Caco-2 (cell line): ENCODE data around the gene CORO2B. TPM values are rescaled to one million over a fixed set of nuclear protein-coding genes. Genes with fewer than 3 reads are reported as not detected.

Source experiments
- BruUV-seq: library from RNA; stranded (reverse); fragments of 400-500 nt; replicated peaks from 2 replicates; lab custom pipeline; 2021; lab: Mats Ljungman, UMichigan
- CTCF ChIA-PET: fragments of 300-600 bp; sonication (Branson Sonifier 250); formaldehyde crosslinking; loops from one replicate; lab custom pipeline; 2022; ENCODE audit warnings: antibody characterized with exemption; lab: Charles Lee
- POLR2A ChIA-PET: fragments of 300-600 bp; sonication (Branson Sonifier 250); formaldehyde crosslinking; loops from one replicate; lab custom pipeline; 2022; ENCODE audit warnings: antibody characterized with exemption; lab: Charles Lee
- DNase-seq, 2 experiments: peaks; one replicate each; pipeline versions ENCODE4 v3.0.0 to v3.0.0-alpha.2; 2020 to 2022
- H3K27me3 ChIP-seq: replicated peaks from 2 replicates; pipeline ENCODE4 v1.6.0; 2011; ENCODE audit warnings: low read length; ENCODE audit not compliant: control insufficient read depth, insufficient read depth
- H3K36me3 ChIP-seq: 2 replicates; pipeline ENCODE4 v1.5.1; 2011; ENCODE audit warnings: low read length; ENCODE audit not compliant: control insufficient read depth, insufficient read depth
- H3K4me1 ChIP-seq: fragments of 250-450 bp; sonication (Bioruptor Pico); 2 replicates; pipeline ENCODE4 v1.5.1; 2020; ENCODE audit warnings: mild to moderate bottlenecking
- H3K4me3 ChIP-seq: 2 replicates; pipeline ENCODE4 v1.5.1; 2011; ENCODE audit warnings: low read depth, mild to moderate bottlenecking, control low read depth, low read length
- H3K9me3 ChIP-seq: fragments of 250-450 bp; sonication (Bioruptor Pico); 2 replicates; pipeline ENCODE4 v1.5.1; 2020; ENCODE audit warnings: mild to moderate bottlenecking, moderate library complexity
- H3K27ac Mint-ChIP-seq: one replicate; pipeline ENCODE4 v1.8.0; 2022; ENCODE audit warnings: mixed read lengths; ENCODE audit not compliant: unreplicated experiment
- H3K27me3 Mint-ChIP-seq: one replicate; pipeline ENCODE4 v1.8.0; 2022; ENCODE audit warnings: mixed read lengths; ENCODE audit not compliant: insufficient read depth, unreplicated experiment
- H3K36me3 Mint-ChIP-seq: one replicate; pipeline ENCODE4 v1.8.0; 2022; ENCODE audit warnings: mild to moderate bottlenecking, mixed read lengths; ENCODE audit not compliant: insufficient read depth, unreplicated experiment
- H3K4me1 Mint-ChIP-seq: one replicate; pipeline ENCODE4 v1.8.0; 2022; ENCODE audit warnings: low read depth, mixed read lengths; ENCODE audit not compliant: unreplicated experiment
- H3K4me3 Mint-ChIP-seq: one replicate; pipeline ENCODE4 v1.8.0; 2022; ENCODE audit warnings: mild to moderate bottlenecking, moderate library complexity, mixed read lengths; ENCODE audit not compliant: unreplicated experiment
- H3K9me3 Mint-ChIP-seq: one replicate; pipeline ENCODE4 v1.8.0; 2022; ENCODE audit warnings: mixed read lengths; ENCODE audit not compliant: unreplicated experiment
- CTCF ChIP-seq, 2 experiments: fragments of 200-600 bp in 1 of 2; IDR thresholded peaks; 1 replicate in 1 of 2; 2 replicates in 1 of 2; pipeline versions ENCODE4 v1.5.1 to v1.8.0; 2011 to 2022; ENCODE audit warnings: antibody characterized with exemption in 1 of 2, control low read depth in 1 of 2, inconsistent platforms in 1 of 2, low read depth in 1 of 2, low read length in 1 of 2, mild to moderate bottlenecking in 1 of 2, moderate library complexity in 1 of 2; ENCODE audit not compliant: insufficient read depth in 1 of 2, severe bottlenecking in 1 of 2, unreplicated experiment in 1 of 2
- intact Hi-C: fragments of 100-400 bp; cut with micrococcal nuclease; formaldehyde crosslinking; loops from one replicate; pipeline ENCODE4 v1.10.0; 2022; ENCODE audit not compliant: unreplicated experiment
- total RNA-seq: library from RNA; stranded (reverse); gene quantifications from 2 replicates; pipeline ENCODE4 v1.2.3, GENCODE V29; 2022

Gene CORO2B
- total RNA-seq, 1 experiment from 2014 or later = 0.25 TPM

GRCh38 chr15:68710536-68710935 is 131.7 kb downstream of the CORO2B start:
- Mint-ChIP-seq H3K36me3 (no peaks in the 10 kb centered on the region), H3K27ac (no peak overlapping the region), H3K9me3 (no peaks in the 10 kb centered on the region), H3K4me3 (no peak overlapping the region), H3K4me1 (no peaks in the 10 kb centered on the region), H3K27me3 (no peaks in the 10 kb centered on the region)
- no peak for TF ChIP-seq CTCF (IDR thresholded peaks at IDR 0.05; ENCODE audit: insufficient read depth in 1 of 2, low read depth in 1 of 2, low read length in 1 of 2, severe bottlenecking in 1 of 2, unreplicated experiment in 1 of 2)
- H3K4me1 ChIP-seq = no peaks in the 10 kb centered on the region
- ChIA-PET CTCF (no interaction called here), POLR2A (no interaction called here)
- no peak for DNase-seq
- H3K27me3 ChIP-seq = no peaks in the 10 kb centered on the region
- no TSS peak for BruUV-seq
- no peaks in the 10 kb centered on the region for H3K36me3 ChIP-seq
- no peak overlapping the region for H3K4me3 ChIP-seq
- no peaks in the 10 kb centered on the region for H3K9me3 ChIP-seq
- intact Hi-C loops = no loop called here

DNA sequence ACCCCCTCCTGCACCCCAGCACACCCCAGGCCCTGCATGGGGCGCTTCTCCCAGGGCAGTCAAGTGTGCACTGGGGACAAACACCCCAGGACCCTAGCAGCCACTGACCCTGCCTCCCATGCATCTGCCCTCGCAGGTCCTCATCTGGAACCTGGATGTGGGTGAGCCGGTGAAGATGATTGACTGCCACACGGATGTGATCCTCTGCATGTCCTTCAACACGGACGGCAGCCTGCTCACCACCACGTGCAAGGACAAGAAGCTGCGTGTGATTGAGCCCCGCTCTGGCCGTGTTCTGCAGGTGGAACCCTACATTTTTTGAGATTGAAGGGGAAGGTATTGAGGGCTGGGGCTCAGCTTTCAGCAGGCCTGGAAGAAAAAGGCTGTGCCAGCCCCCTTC is 132.6 kb downstream of the CORO2B start:
- TF ChIP-seq CTCF (IDR thresholded peaks at IDR 0.05; ENCODE audit: insufficient read depth in 1 of 2, low read depth in 1 of 2, low read length in 1 of 2, severe bottlenecking in 1 of 2, unreplicated experiment in 1 of 2) = no peak
- no TSS peak for BruUV-seq
- intact Hi-C loops = no loop called here
- H3K4me3 Mint-ChIP-seq = no peak overlapping the region
- no peaks in the 10 kb centered on the region for H3K4me1 Mint-ChIP-seq
- Histone ChIP-seq H3K4me1 (no peaks in the 10 kb centered on the region), H3K4me3 (no peak overlapping the region), H3K9me3 (no peaks in the 10 kb centered on the region), H3K27me3 (no peaks in the 10 kb centered on the region), H3K36me3 (no peaks in the 10 kb centered on the region)
- no peaks in the 10 kb centered on the region for H3K36me3 Mint-ChIP-seq
- H3K27ac Mint-ChIP-seq = no peak overlapping the region
- CTCF ChIA-PET = no interaction called here
- DNase-seq = no peak
- POLR2A ChIA-PET = no interaction called here
- H3K9me3 Mint-ChIP-seq = no peaks in the 10 kb centered on the region
- peaks cover 2% of the 10 kb centered on the region for H3K27me3 Mint-ChIP-seq

GRCh38 chr15:68712886-68713285 is 134.1 kb downstream of the CORO2B start:
- Mint-ChIP-seq H3K4me3 (no peak overlapping the region), H3K27ac (no peak overlapping the region), H3K36me3 (peaks cover 6% of the 10 kb centered on the region), H3K4me1 (no peaks in the 10 kb centered on the region), H3K9me3 (no peaks in the 10 kb centered on the region), H3K27me3 (peaks cover 7% of the 10 kb centered on the region)
- TF ChIP-seq CTCF (IDR thresholded peaks at IDR 0.05; ENCODE audit: insufficient read depth in 1 of 2, low read depth in 1 of 2, low read length in 1 of 2, severe bottlenecking in 1 of 2, unreplicated experiment in 1 of 2) = no peak
- POLR2A ChIA-PET = no interaction called here
- no peaks in the 10 kb centered on the region for H3K9me3 ChIP-seq
- no peak for DNase-seq
- no peaks in the 10 kb centered on the region for H3K27me3 ChIP-seq
- BruUV-seq = no TSS peak
- no peak overlapping the region for H3K4me3 ChIP-seq
- intact Hi-C loops = no loop called here
- no peaks in the 10 kb centered on the region for H3K4me1 ChIP-seq
- no peaks in the 10 kb centered on the region for H3K36me3 ChIP-seq
- CTCF ChIA-PET = interaction anchor here (0.7 kb wide), 1 partner anchor 116 kb away, joined by 3 read pairs; no protein-coding TSS in a partner anchor
